GM21619 (cell line): ENCODE measurements around the gene BRAT1.
"Not testable (repeated sequence)": the region's sequence is repeated elsewhere in the genome, so short reads cannot be mapped to it uniquely, and the experiment has no call there.

Source experiments
- ATAC-seq: cut with Tn5 transposase; IDR thresholded peaks from one replicate; pipeline ENCODE4 v1.9.1; 2021; ENCODE audit not compliant: unreplicated experiment

Gene BRAT1

GRCh38 chr7:2555121-2556052, at the start of gene BRAT1:
Gene BRAT1, minus strand, starts transcription at chr7:2555524. Its CDS starts 1,093 bp downstream, at chr7:2554431.
- peak; percentile 68 for ATAC-seq

DNA sequence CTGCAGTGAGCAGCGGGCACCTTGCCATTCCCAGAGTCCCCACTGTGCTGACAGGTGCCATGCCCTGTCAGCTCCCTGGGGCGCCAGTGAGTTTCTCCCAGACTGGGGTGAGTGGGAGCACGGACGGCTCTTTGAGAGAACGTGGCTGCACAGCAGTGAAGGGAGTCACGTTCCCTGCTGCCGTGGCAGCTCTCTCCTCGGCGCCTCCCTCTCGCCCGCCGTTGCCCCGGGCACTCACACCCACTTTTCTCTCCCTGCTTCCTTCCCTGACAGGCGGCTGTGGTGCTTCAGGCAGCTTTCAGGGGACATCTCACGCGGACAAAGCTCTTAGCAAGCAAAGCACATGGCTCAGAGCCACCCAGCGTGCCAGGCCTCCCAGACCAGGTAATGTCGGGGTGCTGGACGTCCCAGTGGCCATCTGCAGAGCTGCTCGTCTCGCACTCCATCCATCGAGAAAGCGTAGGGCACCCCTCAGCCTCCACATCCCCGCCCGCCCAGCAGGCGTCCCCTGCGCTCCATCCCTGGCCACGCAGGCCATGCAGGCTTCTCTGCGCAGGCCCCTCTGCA, 49.4 kb upstream of the BRAT1 start:
- no peak for ATAC-seq

DNA sequence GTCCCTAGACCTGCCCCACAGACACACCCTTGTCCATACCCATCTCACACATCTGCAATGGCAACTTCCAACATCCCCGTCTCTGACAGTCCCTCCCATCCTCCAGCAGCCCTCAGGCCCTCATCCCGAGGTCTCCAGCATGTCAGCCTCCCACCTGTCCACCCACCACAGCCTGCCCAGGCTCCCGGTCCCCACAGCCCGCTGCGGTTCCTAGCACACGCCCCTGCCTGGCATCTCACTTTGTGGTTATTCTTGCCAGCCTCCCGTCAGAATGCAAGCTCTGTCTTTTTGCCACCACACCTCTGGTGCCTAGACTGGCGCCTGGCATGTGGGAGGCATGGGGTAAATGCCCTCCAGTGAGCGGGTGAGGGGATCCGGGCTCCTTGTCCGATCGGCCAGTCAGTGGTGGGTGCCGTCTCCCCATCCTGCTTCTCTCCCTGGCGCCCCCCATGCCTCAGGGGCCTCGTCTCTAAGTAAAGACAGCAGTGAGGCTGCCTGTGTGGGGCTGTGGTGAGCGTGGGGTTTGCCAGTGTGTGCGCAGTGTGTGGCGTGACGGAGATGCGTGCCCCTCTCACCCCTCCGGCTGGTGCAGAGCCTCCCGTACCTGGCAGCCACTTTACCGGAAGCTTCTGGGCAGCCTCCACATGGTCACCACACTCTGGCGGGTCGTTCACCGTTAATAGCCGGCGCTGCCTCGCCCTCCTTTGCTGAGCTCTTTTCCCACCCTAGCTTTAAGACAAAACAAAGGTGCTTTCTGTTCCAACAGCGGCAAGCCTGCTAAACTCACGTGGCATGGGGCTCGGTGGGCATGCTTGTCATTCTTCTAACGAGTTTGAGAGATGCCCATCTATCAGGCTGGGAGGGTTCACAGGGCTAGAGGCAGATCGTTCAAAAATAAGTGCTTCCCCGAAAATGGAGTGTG, 48.0 kb upstream of the BRAT1 start:
- no peak for ATAC-seq

- no peak for ATAC-seq
These were observed 47.2 kb upstream of the BRAT1 start for GRCh38 chr7:2602406-2603043.

GRCh38 chr7:2601907-2602306, 46.6 kb upstream of the BRAT1 start:
- ATAC-seq: no peak

- no peak for ATAC-seq
These were observed 45.7 kb upstream of the BRAT1 start for GRCh38 chr7:2601065-2601464.

DNA sequence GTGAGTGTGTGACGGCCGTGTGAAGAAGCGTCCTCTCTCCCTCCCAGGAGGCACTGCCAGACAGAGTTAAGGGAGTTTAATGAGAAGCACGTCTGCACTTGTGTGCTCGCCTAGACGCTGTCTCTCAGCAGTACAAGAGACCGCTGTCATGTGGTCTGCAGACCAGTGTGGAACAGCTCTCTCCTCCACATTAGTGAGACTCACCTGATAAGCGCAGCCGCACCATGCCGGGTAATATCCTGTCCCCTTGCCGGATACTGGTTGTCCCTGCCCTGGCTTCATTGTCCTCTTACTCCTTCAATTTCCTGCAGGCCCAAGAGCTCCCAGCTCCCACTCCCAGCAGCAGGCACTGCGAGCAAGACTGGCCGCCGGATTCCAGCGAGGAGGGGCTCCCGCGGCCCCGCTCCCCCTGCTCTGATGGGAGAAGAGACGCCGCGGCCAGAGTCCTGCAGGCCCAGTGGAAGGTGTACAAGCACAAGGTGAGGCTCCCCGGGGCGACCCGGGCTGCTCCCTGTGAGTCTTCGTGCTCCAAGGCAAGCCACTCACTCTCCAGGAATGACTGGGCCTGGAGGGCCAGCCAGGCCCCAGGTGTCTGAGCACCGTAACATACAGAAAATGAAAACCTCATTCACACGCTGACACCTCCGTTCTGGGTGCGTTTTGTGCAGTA, 43.0 kb upstream of the BRAT1 start:
- ATAC-seq: no peak

DNA sequence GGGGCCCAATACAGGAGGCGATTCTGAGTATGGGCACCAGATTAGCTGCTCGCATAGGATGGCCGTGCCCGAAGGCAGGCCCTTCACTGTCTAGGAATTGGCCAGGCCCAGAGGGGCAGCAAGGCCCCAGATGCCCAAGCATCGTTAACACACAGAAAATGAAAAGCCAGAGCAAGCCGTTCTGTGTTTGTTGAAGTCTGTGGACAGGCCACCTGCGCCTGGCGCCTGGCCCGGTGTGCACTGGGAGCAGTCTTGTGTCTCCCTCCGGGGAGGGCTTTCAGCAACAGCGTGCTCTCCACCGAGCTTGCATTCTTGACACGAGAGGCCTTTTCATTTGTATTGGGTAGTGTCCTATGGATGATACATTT, 41.9 kb upstream of the BRAT1 start:
- no peak for ATAC-seq

- no peak for ATAC-seq
These were observed 41.3 kb upstream of the BRAT1 start for GRCh38 chr7:2596464-2597272.

DNA sequence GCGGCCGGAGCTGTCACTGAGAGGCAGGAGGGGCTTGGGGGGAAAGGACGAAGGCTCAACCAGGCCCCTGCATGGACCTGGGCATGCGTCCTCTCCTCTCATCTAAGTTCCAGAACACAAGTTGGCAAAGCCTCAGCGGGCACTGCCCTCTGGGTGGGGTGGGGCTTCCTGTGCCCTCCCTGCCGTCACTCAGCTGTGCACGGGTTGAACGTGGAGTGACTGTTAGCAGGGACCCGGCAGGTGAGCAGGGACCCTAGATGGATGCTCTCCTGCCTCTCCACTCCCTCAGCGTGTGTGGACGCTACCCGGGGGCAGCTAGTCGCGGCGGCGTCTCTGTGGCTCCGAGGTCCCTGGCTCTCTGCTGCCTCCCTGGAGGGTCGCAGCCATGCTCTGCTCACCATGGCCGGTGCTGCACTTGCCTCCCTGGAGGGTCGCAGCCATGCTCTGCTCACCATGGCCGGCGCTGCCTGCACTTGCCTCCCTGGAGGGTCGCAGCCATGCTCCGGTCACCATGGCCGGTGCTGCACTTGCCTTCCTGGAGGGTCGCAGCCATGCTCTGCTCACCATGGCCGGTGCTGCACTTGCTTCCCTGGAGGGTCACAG, 40.0 kb upstream of the BRAT1 start:
- no peak for ATAC-seq

DNA sequence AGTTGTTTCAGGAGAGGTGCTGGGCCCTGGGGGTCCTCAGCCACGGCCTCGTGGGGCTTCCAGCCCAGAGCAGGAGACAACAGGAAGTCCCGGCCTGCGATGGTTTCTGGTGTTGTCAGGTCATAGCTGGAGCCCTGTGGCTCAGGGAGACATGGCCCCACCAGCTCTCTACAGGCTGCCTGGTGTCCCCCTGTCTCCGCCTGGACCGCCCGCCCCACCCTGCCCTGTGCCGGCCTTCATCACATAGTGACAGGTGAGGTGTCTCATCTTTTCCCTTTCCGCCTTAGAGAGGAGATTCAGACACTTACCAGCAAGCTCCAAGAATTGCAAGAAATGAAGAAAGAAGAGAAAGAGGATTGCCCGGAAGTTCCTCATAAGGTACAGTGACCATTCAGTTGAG, 39.3 kb upstream of the BRAT1 start:
- no peak for ATAC-seq

DNA sequence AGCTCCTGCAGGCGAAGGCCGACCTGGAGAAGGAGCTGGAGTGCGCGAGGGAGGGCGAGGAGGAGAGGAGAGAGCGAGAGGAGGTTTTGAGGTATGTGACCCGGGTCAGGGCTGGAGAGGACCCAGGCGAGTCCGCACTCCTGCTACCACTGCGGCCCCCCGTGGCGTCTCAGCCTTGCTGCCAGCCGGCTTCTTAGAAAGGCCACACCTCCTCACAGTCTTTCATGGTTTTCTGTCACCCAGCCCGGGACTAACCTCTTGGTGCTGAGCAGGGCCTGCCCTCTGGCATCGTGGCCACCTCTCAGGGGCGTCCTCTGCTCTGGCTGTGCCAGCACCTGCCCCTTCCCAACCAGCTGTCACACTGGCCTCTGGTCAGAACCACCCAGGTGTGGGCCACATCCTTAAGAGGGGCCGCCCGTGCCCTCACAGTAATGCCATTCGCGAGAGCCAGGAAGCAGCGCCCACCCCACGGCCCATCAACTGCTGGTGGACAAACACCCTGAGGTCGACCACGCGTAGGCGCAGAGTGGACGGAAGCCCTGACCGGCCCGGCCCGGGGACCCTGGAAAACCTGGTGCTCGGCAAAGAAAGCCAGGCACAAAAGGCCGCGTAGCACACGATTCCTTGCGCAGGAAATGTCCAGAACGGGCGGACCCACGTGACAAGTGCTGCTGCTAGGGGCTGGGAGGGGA, 37.9 kb upstream of the BRAT1 start:
- no peak for ATAC-seq

DNA sequence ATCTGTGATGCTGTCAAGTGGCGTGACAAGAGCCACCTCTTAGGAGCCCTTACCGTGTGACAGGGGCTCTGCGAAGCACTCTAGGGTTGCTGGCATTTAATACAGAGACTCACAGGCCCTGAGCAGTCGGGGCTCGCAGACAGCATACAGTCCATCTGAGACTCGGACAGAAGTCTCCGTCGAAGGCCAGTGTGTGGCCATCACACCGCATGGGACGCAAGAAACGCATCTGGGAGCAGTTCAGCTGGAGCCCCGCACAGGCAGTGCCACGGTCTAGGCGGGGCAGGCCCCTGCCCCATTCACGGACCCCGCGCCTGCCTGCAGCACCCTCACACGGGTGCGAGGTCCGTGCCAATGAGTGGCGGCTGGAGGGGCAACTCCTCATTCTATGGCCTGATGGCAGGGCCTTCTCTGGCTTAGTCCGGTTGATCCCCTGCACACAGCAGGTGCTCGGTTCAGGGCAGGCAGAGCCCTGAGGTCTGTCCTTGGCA, 37.1 kb upstream of the BRAT1 start:
- no peak for ATAC-seq

- not testable (repeated sequence) for ATAC-seq
These were observed 34.6 kb upstream of the BRAT1 start for GRCh38 chr7:2589941-2590340.

DNA sequence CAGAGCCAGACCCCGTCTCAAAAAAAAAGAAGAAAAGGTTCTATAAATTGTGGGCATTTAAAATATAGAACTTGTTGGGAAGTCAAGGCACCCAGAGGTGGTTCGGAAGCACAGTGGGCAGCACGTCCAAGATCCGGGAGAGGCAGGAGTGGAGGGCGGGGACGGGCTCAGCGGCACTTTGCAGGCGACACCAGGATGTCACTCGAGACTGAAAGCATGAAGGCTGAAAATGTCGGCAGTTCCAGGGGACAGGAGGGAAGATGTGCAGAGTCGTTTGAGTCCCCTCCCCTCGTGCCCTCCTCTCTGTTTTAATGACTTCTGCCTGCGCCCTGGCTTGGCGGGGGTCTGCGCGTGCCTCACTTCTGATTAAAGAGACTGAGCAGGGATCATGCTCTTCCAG, 34.0 kb upstream of the BRAT1 start:
- no peak for ATAC-seq

- ATAC-seq: no peak
These were observed 32.5 kb upstream of the BRAT1 start for GRCh38 chr7:2587778-2588177.

GRCh38 chr7:2587134-2587533, 31.8 kb upstream of the BRAT1 start:
- no peak for ATAC-seq

DNA sequence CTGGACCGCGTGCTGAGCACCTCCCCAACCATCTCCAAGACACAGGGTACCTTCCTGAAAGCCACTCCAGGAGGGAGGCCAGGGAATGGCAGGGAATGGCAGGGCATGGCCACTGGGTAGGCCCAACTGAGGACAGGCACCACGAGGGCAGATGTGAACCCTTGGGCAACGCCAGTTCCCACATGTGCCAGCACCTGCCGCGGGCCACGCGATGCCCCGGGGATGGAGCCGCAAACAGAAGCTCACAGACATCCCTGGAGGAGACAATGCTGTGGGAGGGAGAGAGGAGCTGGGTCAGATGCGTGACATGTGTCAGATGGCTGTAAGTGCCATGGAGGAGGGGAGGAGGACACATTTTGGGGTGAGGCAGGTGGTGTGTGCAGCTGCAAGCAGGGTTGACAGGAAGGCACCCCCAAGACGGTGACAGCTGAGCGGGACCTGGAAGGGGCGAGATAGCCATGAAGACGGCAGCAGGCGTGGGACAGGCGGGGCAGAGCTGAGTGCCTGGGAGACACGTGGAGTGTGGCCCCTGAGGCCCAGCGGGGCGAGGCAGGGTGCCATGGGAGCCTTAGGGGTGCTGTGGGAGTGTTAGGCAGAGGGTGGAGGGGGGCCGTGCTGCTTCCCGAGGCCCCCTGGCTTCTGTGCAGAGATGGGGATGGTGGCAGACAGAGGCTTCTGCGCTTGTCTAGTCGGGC, 31.1 kb upstream of the BRAT1 start:
- ATAC-seq: no peak
